Duodenal mucosa (tissue), 2 donors: ENCODE data around the gene GAB3.

Experiments
- H3K27ac ChIP-seq: one replicate; pipeline ENCODE4 v1.7.0; 2013; ENCODE audit warnings: low read depth, low read length
- H3K27me3 ChIP-seq, 2 donors: one replicate each; pipeline ENCODE4 v1.7.0; 2013; ENCODE audit warnings: low read length in 2 of 2, control low read depth in 1 of 2; ENCODE audit not compliant: insufficient read depth in 2 of 2, control insufficient read depth in 1 of 2
- H3K36me3 ChIP-seq, 2 donors: one replicate each; pipeline ENCODE4 v1.7.0; 2013; ENCODE audit warnings: low read length in 2 of 2, control low read depth in 1 of 2; ENCODE audit not compliant: insufficient read depth in 2 of 2, control insufficient read depth in 1 of 2
- H3K4me1 ChIP-seq, 2 donors: one replicate each; pipeline ENCODE4 v1.7.0; 2013; ENCODE audit warnings: low read length in 2 of 2, control low read depth in 1 of 2; ENCODE audit not compliant: insufficient read depth in 2 of 2, control insufficient read depth in 1 of 2
- H3K4me3 ChIP-seq, 2 donors: one replicate each; pipeline ENCODE4 v1.7.0; 2013; ENCODE audit warnings: low read length in 2 of 2, low read depth in 1 of 2
- H3K9ac ChIP-seq, 2 donors: one replicate each; pipeline ENCODE4 v1.7.0; 2013; ENCODE audit warnings: low read length in 2 of 2, low read depth in 1 of 2
- H3K9me3 ChIP-seq, 2 donors: one replicate each; pipeline ENCODE4 v1.7.0; 2013; ENCODE audit warnings: low read length in 2 of 2, control low read depth in 1 of 2; ENCODE audit not compliant: control insufficient read depth in 1 of 2

Gene GAB3

DNA sequence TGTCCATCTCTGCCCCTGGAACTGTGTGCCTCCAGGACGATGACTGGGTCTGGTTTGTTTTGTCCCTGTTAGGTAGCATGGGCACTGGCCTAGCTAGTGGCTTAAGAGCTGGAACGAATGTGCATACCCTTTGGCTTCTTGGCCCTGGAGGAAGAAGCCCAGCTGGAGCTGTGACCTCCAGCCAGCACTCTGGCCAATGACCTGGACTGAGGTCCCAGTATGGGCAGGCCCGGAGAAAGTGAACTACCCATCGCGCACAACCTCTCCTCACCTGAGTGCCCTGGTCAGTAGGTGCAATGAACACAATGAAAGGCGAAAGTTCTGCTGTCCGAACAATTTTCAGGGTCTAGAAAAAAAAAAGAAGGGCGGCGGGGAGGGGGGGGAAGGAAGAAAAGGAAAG lies 30.1 kb upstream of the GAB3 start:
- H3K27me3 ChIP-seq, result no peaks in the 10 kb centered on the region
- no peak overlapping the region for H3K4me3 ChIP-seq

DNA sequence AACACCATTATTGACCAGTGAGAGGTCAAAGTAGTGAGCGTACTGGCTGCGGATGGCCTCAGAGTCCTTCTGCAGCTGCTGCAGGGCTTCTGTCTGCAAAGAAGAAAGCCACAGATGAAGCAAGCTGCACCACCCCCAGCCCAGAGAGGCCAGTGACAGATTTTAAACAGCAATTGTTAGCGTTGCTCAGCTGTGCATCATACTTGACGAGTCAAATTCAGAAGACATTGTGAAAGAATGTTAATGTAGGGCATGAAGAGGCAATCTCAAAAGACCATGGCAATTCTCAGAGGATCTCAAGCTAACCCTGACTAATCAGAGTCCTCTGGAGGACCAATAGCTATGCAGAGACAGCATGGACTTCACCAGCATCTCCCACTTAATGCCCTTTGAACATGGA lies 28.4 kb upstream of the GAB3 start:
- Histone ChIP-seq H3K4me1 (no peaks in the 10 kb centered on the region), H3K27me3 (no peaks in the 10 kb centered on the region), H3K9ac (no peak overlapping the region), H3K9me3 (no peaks in the 10 kb centered on the region), H3K27ac (no peak overlapping the region), H3K36me3 (peaks cover 30 to 59% of the 10 kb centered on the region in 2 donors), H3K4me3 (no peak overlapping the region)

More for the DNA sequence above, 30.1 kb upstream of the GAB3 start:
- Histone ChIP-seq H3K9ac (no peak overlapping the region), H3K36me3 (peaks cover 25 to 49% of the 10 kb centered on the region in 2 donors), H3K9me3 (no peaks in the 10 kb centered on the region), H3K4me1 (no peaks in the 10 kb centered on the region), H3K27ac (no peak overlapping the region)

DNA sequence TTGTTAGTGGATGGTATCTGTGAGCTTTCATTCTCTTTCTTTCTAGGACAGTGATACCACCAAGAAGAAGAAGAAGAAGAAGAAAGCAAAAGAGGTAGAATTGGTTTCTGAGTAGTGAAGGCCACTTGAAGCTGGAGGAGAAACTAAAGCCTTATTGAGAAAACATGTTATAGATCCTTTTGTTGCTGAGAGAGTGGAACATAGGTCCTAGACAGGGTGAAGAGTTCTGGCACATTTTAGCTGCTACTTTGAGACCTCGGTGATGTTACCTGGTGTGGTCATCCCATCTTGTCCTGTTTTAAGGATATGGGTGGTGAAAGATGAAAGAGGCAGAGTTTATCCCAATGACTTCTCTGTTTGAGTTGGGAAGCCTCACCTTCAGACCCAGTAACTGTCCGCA lies 25.9 kb upstream of the GAB3 start:
- Histone ChIP-seq H3K27ac (no peak overlapping the region), H3K4me3 (no peak overlapping the region), H3K36me3 (peaks cover 33 to 62% of the 10 kb centered on the region in 2 donors), H3K9me3 (no peaks in the 10 kb centered on the region), H3K9ac (no peak overlapping the region), H3K27me3 (no peaks in the 10 kb centered on the region), H3K4me1 (no peaks in the 10 kb centered on the region)

GRCh38 chrX:154775419-154776349 lies 24.8 kb upstream of the GAB3 start:
- no peak overlapping the region for H3K27ac ChIP-seq
- H3K4me1 ChIP-seq, result no peaks in the 10 kb centered on the region
- H3K9ac ChIP-seq, result no peak overlapping the region
- H3K4me3 ChIP-seq, result no peak overlapping the region
- H3K9me3 ChIP-seq, result no peaks in the 10 kb centered on the region
- H3K36me3 ChIP-seq, result peaks cover 33 to 59% of the 10 kb centered on the region in 2 donors
- H3K27me3 ChIP-seq, result no peaks in the 10 kb centered on the region

GRCh38 chrX:154774622-154775021 lies 23.7 kb upstream of the GAB3 start:
- H3K9me3 ChIP-seq, result no peaks in the 10 kb centered on the region
- H3K27ac ChIP-seq, result no peak overlapping the region
- H3K4me1 ChIP-seq, result no peaks in the 10 kb centered on the region
- peaks cover 33 to 66% of the 10 kb centered on the region in 2 donors for H3K36me3 ChIP-seq
- no peak overlapping the region for H3K9ac ChIP-seq
- no peak overlapping the region for H3K4me3 ChIP-seq
- H3K27me3 ChIP-seq, result no peaks in the 10 kb centered on the region

GRCh38 chrX:154762537-154763296 lies 11.8 kb upstream of the GAB3 start, which contains the start of gene DKC1:
Gene DKC1, plus strand, starts transcription at chrX:154762864. Its CDS starts 102 bp downstream, at chrX:154762966.
- H3K4me1 ChIP-seq, result peaks cover 0 to 10% of the 10 kb centered on the region in 2 donors
- H3K36me3 ChIP-seq, result peaks cover 17 to 24% of the 10 kb centered on the region in 2 donors
- H3K4me3 ChIP-seq, result peak within 1 kb of the TSS; percentile 77 to 83
- H3K9ac ChIP-seq, result peak within 1 kb of the TSS; percentile 30 to 56
- no peaks in the 10 kb centered on the region for H3K27me3 ChIP-seq
- peak within 1 kb of the TSS; percentile 50 for H3K27ac ChIP-seq
- no peaks in the 10 kb centered on the region for H3K9me3 ChIP-seq

- Histone ChIP-seq H3K9me3 (no peaks in the 10 kb centered on the region), H3K36me3 (peaks cover 17 to 19% of the 10 kb centered on the region in 2 donors), H3K27me3 (no peaks in the 10 kb centered on the region), H3K9ac (peak overlapping the region; percentile 30 to 56), H3K4me1 (peaks cover 0 to 10% of the 10 kb centered on the region in 2 donors), H3K27ac (no peak overlapping the region), H3K4me3 (peak overlapping the region; percentile 77 to 83)
Measured at GRCh38 chrX:154761977-154762536, 11.2 kb upstream of the GAB3 start.

DNA sequence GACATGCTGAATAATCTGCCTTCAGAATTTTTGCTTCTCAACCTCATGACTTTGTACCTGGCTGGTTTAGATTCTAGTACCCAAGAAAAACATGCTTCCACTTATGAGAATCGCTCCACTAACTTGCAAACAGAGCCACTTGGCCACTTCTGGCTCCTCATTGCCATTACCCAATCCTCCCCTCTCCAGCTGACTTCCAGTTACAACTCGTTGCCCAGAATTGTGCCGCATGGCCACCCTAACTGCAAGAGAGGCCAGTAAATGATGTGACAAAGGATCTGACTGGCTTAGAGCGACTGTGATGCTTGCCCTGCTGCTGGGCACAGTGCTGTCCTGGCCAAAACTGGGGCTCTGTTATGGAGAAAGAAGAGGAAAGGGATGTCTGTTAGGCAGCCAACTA lies 7.8 kb upstream of the GAB3 start:
- Histone ChIP-seq H3K36me3 (no peaks in the 10 kb centered on the region), H3K27me3 (no peaks in the 10 kb centered on the region), H3K4me1 (peaks cover 0 to 10% of the 10 kb centered on the region in 2 donors), H3K4me3 (no peak overlapping the region), H3K27ac (no peak overlapping the region), H3K9me3 (no peaks in the 10 kb centered on the region), H3K9ac (no peak overlapping the region)

DNA sequence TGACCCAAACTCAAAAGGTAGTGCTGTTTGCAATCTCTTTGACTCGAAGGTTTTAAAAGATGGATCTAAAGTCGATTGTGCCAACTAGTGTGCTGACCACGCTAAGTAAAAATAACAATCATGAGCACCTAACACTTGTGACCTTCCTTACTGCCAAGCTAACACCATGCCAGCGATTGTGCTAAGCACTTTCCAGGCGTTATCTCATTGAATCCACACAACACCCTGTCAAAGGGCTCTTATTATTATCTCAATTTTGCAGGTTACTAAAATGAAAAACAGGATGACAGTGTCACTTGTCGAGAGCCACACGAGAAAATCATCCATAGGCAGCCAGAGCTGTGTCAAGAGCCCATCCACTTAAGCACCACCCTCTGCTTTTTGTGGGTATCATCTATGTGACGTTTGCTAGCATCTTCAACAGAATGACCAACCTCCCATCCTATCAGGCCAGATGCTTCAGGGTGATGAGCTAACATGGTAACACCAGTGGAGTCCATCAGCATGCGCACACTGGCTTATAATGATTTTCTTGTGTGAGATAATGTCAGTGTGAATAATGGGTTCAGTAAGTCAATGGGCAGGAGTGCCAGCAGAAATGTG lies 893 bp upstream of the GAB3 start:
- no peaks in the 10 kb centered on the region for H3K36me3 ChIP-seq
- peak overlapping the region; percentile 56 to 57 for H3K4me3 ChIP-seq
- H3K27ac ChIP-seq, result no peak overlapping the region
- H3K27me3 ChIP-seq, result peaks cover 0 to 3% of the 10 kb centered on the region in 2 donors
- H3K9ac ChIP-seq, result no peak overlapping the region
- H3K4me1 ChIP-seq, result no peaks in the 10 kb centered on the region
- no peaks in the 10 kb centered on the region for H3K9me3 ChIP-seq
